Astrocyte (in vitro differentiated cells and primary cell): ENCODE data around the gene OR1J4. TPM values are rescaled to one million over a fixed set of nuclear protein-coding genes. Genes with fewer than 3 reads are reported as not detected.

Source experiments
- DNase-seq: peaks from one replicate; pipeline ENCODE4 v3.0.0-alpha.2; 2010; ENCODE audit warnings: low read depth
- FAIRE-seq: peaks from 2 replicates; lab custom pipeline; 2011; peaks lifted over from hg19 to GRCh38; lab: Jason Lieb, UNC
- H2AFZ ChIP-seq: 2 replicates; pipeline ENCODE4 v1.6.0; 2012; ENCODE audit warnings: low read depth, low read length, inconsistent platforms
- H3K27ac ChIP-seq: 2 replicates; pipeline ENCODE4 v1.5.1; 2011; ENCODE audit warnings: low read depth, low read length, inconsistent platforms
- H3K27me3 ChIP-seq: 2 replicates; pipeline ENCODE4 v1.6.0; 2011; ENCODE audit warnings: low read length, inconsistent platforms; ENCODE audit not compliant: insufficient read depth
- H3K36me3 ChIP-seq: 2 replicates; pipeline ENCODE4 v1.5.1; 2011; ENCODE audit warnings: low read length, inconsistent platforms; ENCODE audit not compliant: insufficient read depth
- H3K4me1 ChIP-seq: 2 replicates; pipeline ENCODE4 v1.5.1; 2011; ENCODE audit warnings: low read length, inconsistent platforms; ENCODE audit not compliant: insufficient read depth
- H3K4me2 ChIP-seq: 2 replicates; pipeline ENCODE4 v1.6.0; 2012; ENCODE audit warnings: low read length, inconsistent platforms
- H3K4me3 ChIP-seq: 2 replicates; pipeline ENCODE4 v1.5.1; 2011; ENCODE audit warnings: low read depth, mild to moderate bottlenecking, low read length, inconsistent platforms; ENCODE audit not compliant: insufficient read depth
- H3K79me2 ChIP-seq: 2 replicates; pipeline ENCODE4 v1.6.0; 2012; ENCODE audit warnings: mild to moderate bottlenecking, low read length, inconsistent platforms; ENCODE audit not compliant: insufficient read depth
- H3K9ac ChIP-seq: 2 replicates; pipeline ENCODE4 v1.6.0; 2012; ENCODE audit warnings: mild to moderate bottlenecking, low read length, inconsistent platforms
- H3K9me3 ChIP-seq: 2 replicates; pipeline ENCODE4 v1.5.1; 2012; ENCODE audit warnings: low read depth, mild to moderate bottlenecking, low read length, inconsistent platforms; ENCODE audit not compliant: insufficient read depth
- H4K20me1 ChIP-seq: 2 replicates; pipeline ENCODE4 v1.6.0; 2012; ENCODE audit warnings: low read length, inconsistent platforms; ENCODE audit not compliant: insufficient read depth
- H3K27ac Mint-ChIP-seq: one replicate; pipeline ENCODE4 v1.8.0; 2021; ENCODE audit warnings: mild to moderate bottlenecking, mixed read lengths; ENCODE audit not compliant: unreplicated experiment
- H3K27me3 Mint-ChIP-seq: one replicate; pipeline ENCODE4 v1.8.0; 2021; ENCODE audit warnings: low read depth, mixed read lengths; ENCODE audit not compliant: unreplicated experiment
- H3K36me3 Mint-ChIP-seq: one replicate; pipeline ENCODE4 v1.8.0; 2021; ENCODE audit warnings: low read depth, mixed read lengths; ENCODE audit not compliant: unreplicated experiment
- H3K4me1 Mint-ChIP-seq: one replicate; pipeline ENCODE4 v1.8.0; 2021; ENCODE audit warnings: low read depth, mixed read lengths; ENCODE audit not compliant: unreplicated experiment
- H3K4me3 Mint-ChIP-seq: one replicate; pipeline ENCODE4 v1.8.0; 2021; ENCODE audit warnings: mild to moderate bottlenecking, moderate library complexity, mixed read lengths; ENCODE audit not compliant: unreplicated experiment
- H3K9me3 Mint-ChIP-seq: one replicate; pipeline ENCODE4 v1.8.0; 2021; ENCODE audit warnings: mild to moderate bottlenecking, mixed read lengths; ENCODE audit not compliant: unreplicated experiment
- CTCF ChIP-seq: IDR thresholded peaks from 2 replicates; pipeline ENCODE4 v1.5.1; 2011; ENCODE audit warnings: low read depth, mild to moderate bottlenecking, inconsistent platforms, low read length, moderate library complexity; ENCODE audit not compliant: insufficient read depth
- EZH2 ChIP-seq: IDR thresholded peaks from 2 replicates; pipeline ENCODE4 v1.6.1; 2012; ENCODE audit warnings: mild to moderate bottlenecking, low read length, inconsistent platforms; ENCODE audit not compliant: insufficient read depth
- total RNA-seq: library from RNA; stranded (reverse); gene quantifications from 2 replicates; pipeline ENCODE4 v1.2.1, GENCODE V29; 2021

OR1J4 gene
- total RNA-seq, 1 donor from 2014 or later: not detected

GRCh38 chr9:122518226-122518625 lies 715 bp upstream of the OR1J4 start:
- FAIRE-seq: no peak
- Mint-ChIP-seq H3K36me3 (no peaks in the 10 kb centered on the region), H3K27ac (no peak overlapping the region), H3K9me3 (no peaks in the 10 kb centered on the region), H3K27me3 (peaks cover 9% of the 10 kb centered on the region), H3K4me3 (no peak overlapping the region), H3K4me1 (no peaks in the 10 kb centered on the region)
- Histone ChIP-seq H3K27ac (no peak overlapping the region), H3K9me3 (no peaks in the 10 kb centered on the region), H3K4me3 (no peak overlapping the region), H3K36me3 (no peaks in the 10 kb centered on the region), H4K20me1 (no peaks in the 10 kb centered on the region), H3K4me2 (no peak overlapping the region), H3K4me1 (no peaks in the 10 kb centered on the region), H3K79me2 (no peaks in the 10 kb centered on the region), H2AFZ (no peak overlapping the region), H3K9ac (no peak overlapping the region), H3K27me3 (no peaks in the 10 kb centered on the region)
- DNase-seq: no peak
- TF ChIP-seq CTCF (no peak), EZH2 (no peak)

- no peak for DNase-seq
- H3K4me3 Mint-ChIP-seq: no peak overlapping the region
- H3K4me2 ChIP-seq: no peak overlapping the region
- H3K36me3 ChIP-seq: no peaks in the 10 kb centered on the region
- H3K27me3 ChIP-seq: no peaks in the 10 kb centered on the region
- no peaks in the 10 kb centered on the region for H3K9me3 ChIP-seq
- H3K4me3 ChIP-seq: no peak overlapping the region
- H3K4me1 ChIP-seq: no peaks in the 10 kb centered on the region
- no peak overlapping the region for H3K27ac ChIP-seq
- no peak overlapping the region for H3K27ac Mint-ChIP-seq
- H3K79me2 ChIP-seq: no peaks in the 10 kb centered on the region
- no peaks in the 10 kb centered on the region for H3K36me3 Mint-ChIP-seq
- no peak for FAIRE-seq
- H3K27me3 Mint-ChIP-seq: peaks cover 9% of the 10 kb centered on the region
- H3K9me3 Mint-ChIP-seq: no peaks in the 10 kb centered on the region
- no peaks in the 10 kb centered on the region for H3K4me1 Mint-ChIP-seq
- H2AFZ ChIP-seq: no peak overlapping the region
- no peak overlapping the region for H3K9ac ChIP-seq
- no peaks in the 10 kb centered on the region for H4K20me1 ChIP-seq
- no peak for TF ChIP-seq EZH2
- TF ChIP-seq CTCF: no peak
Measured at GRCh38 chr9:122519376-122519775, 435 bp downstream of the OR1J4 start.

- Mint-ChIP-seq H3K9me3 (peaks cover 4% of the 10 kb centered on the region), H3K36me3 (no peaks in the 10 kb centered on the region), H3K27ac (no peak overlapping the region), H3K27me3 (peaks cover 3% of the 10 kb centered on the region), H3K4me1 (no peaks in the 10 kb centered on the region), H3K4me3 (no peak overlapping the region)
- Histone ChIP-seq H3K27me3 (no peaks in the 10 kb centered on the region), H3K36me3 (no peaks in the 10 kb centered on the region), H2AFZ (no peak overlapping the region), H3K4me3 (no peak overlapping the region), H3K79me2 (no peaks in the 10 kb centered on the region), H3K9me3 (peaks cover 3% of the 10 kb centered on the region), H3K4me1 (no peaks in the 10 kb centered on the region), H3K27ac (no peak overlapping the region), H3K4me2 (no peak overlapping the region), H3K9ac (no peak overlapping the region), H4K20me1 (no peaks in the 10 kb centered on the region)
- FAIRE-seq: no peak
- TF ChIP-seq EZH2: no peak
- no peak for DNase-seq
Measured at GRCh38 chr9:122526602-122527001, 7.7 kb downstream of the OR1J4 start.
